ENCODE data around the gene AGMO.

GRCh38 chr7:15485998-15486397 is 75.8 kb downstream of the AGMO start:
- no peak for TF ChIP-seq CTCF (conservative IDR thresholded peaks at IDR 0.05 in 1 of 2, IDR thresholded peaks at IDR 0.05 in 1 of 2; ENCODE audit: low read depth in 1 of 2, low read length in 2 of 2)
- no peak for TF ChIP-seq EZH2 (IDR thresholded peaks at IDR 0.05; ENCODE audit: low read length, missing control alignments)
